Measurements from ENCODE around the gene NAGLU. TPM values are rescaled to one million over a fixed set of nuclear protein-coding genes. Genes with fewer than 3 reads are reported as not detected.

The NAGLU gene
- total RNA-seq, 4 donors from 2014 or later = 32.9 to 50.5 (median 36.7) TPM

- TF ChIP-seq POLR2A (IDR thresholded peaks at IDR 0.05) (no peak), CTCF (IDR thresholded peaks at IDR 0.05) (no peak)
- WGBS, 2 donors = 91% methylated on average over 2 of the region's 2 CpGs
- no peak for DNase-seq (ENCODE audit: low spot score in 2 of 2)
- intact Hi-C loops (cut with DNase I; ENCODE audit: low total_unique reads) = no loop called here
- no peak overlapping the region for H3K4me3 ChIP-seq (ENCODE audit: low read depth, poor library complexity, severe bottlenecking)
Observed at GRCh38 chr17:42590886-42591285, 54.8 kb downstream of the NAGLU start.

- no peak overlapping the region for H3K4me3 ChIP-seq (ENCODE audit: low read depth, poor library complexity, severe bottlenecking)
- DNase-seq (ENCODE audit: low spot score in 2 of 2) = peak in 1 of 2 donors; percentile 60
- WGBS, 2 donors = 93 to 95% methylated on average over 9 of the region's 9 CpGs
- TF ChIP-seq POLR2A (IDR thresholded peaks at IDR 0.05) (no peak), CTCF (IDR thresholded peaks at IDR 0.05) (no peak)
- intact Hi-C loops (cut with DNase I; ENCODE audit: low total_unique reads) = no loop called here
Observed at GRCh38 chr17:42591411-42591810, 55.4 kb downstream of the NAGLU start.

Small RNAs within 50 kb of the gene (microRNA-seq; reads per million reads assigned to microRNA genes)
- gene MIR5010 (ENCODE audit: borderline number of aligned reads in 1 of 2, borderline replicate concordance in 2 of 2) (8.5 to 9.5 reads per million in 2 donors), gene MIR548AT (ENCODE audit: borderline number of aligned reads in 1 of 2, borderline replicate concordance in 2 of 2) (0.57 to 1.4 reads per million in 2 donors)

Other genes with a start within 250 kb of the NAGLU start
- gene STAT5A, start 247.7 kb upstream of the NAGLU start, total RNA-seq = 10 to 100 TPM; 25.1 to 60.9 (median 48.0) TPM
- 100 to 1,000 TPM; 109 to 149 (median 124) TPM for gene STAT3, start 147.8 kb upstream of the NAGLU start, total RNA-seq
- gene CAVIN1, start 113.0 kb upstream of the NAGLU start, total RNA-seq = 100 to 1,000 TPM; 171 to 336 (median 255) TPM
- gene ATP6V0A1, start 77.4 kb upstream of the NAGLU start, total RNA-seq = 10 to 100 TPM; 87.6 to 95.3 (median 91.3) TPM
- 1 to 10 TPM; 2.3 to 6.6 (median 4.6) TPM for gene HSD17B1, start 16.7 kb downstream of the NAGLU start, total RNA-seq
- 10 to 100 TPM; 32.4 to 49.5 (median 41.7) TPM for gene COASY, start 25.9 kb downstream of the NAGLU start, total RNA-seq
- 10 to 100 TPM; 37.8 to 43.2 (median 39.3) TPM for gene MLX, start 30.9 kb downstream of the NAGLU start, total RNA-seq
- 1 to 10 TPM in 2 of 4 donors, under 1 TPM in 2; 0.67 to 3.6 (median 1.8) TPM for gene PSMC3IP, start 41.5 kb downstream of the NAGLU start, total RNA-seq
- gene RETREG3, start 73.1 kb downstream of the NAGLU start, total RNA-seq = 100 to 1,000 TPM in 1 of 4 donors, 10 to 100 TPM in 3; 69.4 to 106 (median 84.3) TPM
- 10 to 100 TPM; 54.4 to 61.1 (median 56.7) TPM for gene TUBG1, start 73.4 kb downstream of the NAGLU start, total RNA-seq
- 10 to 100 TPM; 10.6 to 19.3 (median 13.7) TPM for gene TUBG2, start 123.0 kb downstream of the NAGLU start, total RNA-seq
- gene PLEKHH3, start 140.8 kb downstream of the NAGLU start, total RNA-seq = 10 to 100 TPM; 36.1 to 66.6 (median 44.0) TPM
- gene CCR10, start 145.6 kb downstream of the NAGLU start, total RNA-seq = 1 to 10 TPM in 2 of 4 donors, not detected in 2; 1.4 to 1.6 TPM
- gene CNTNAP1, start 146.3 kb downstream of the NAGLU start, total RNA-seq = 1 to 10 TPM in 1 of 4 donors, under 1 TPM in 3; 0.13 to 1.5 (median 0.65) TPM
- 10 to 100 TPM; 32.7 to 71.9 (median 43.9) TPM for gene EZH1, start 208.8 kb downstream of the NAGLU start, total RNA-seq
- gene RAMP2, start 225.0 kb downstream of the NAGLU start, total RNA-seq = 10 to 100 TPM in 3 of 4 donors, 1 to 10 TPM in 1; 9.6 to 34.2 (median 12.0) TPM
- gene VPS25, start 237.2 kb downstream of the NAGLU start, total RNA-seq = 10 to 100 TPM; 39.2 to 79.8 (median 61.0) TPM
- gene WNK4, start 244.4 kb downstream of the NAGLU start, total RNA-seq = 1 to 10 TPM in 1 of 4 donors, under 1 TPM in 1, not detected in 2; 0.62 to 1.0 TPM

All from lower leg skin (tissue), 4 donors.